Activated CD8-positive, alpha-beta T cell treated with anti-CD3 and anti-CD28 coated beads, Interleukin-2, amount 10 ng/mL, durations not matched to agents 7 days and 5 days (primary cell): Measurements from ENCODE around the gene AP1B1. TPM values are rescaled to one million over a fixed set of nuclear protein-coding genes. Genes with fewer than 3 reads are reported as not detected.
A peak's percentile ranks its signal among the peaks of the same experiment; 100 is the strongest.

Source experiments
- microRNA-seq: library from miRNA; unstranded; fragments of <30 nt; microRNA quantifications from one replicate; pipeline ENCODE4 v1.2.0, GENCODE V29; 2022
- total RNA-seq, 2 experiments: library from RNA; stranded (reverse); gene quantifications; one replicate each; pipeline ENCODE4 v1.2.3, GENCODE V29; 2021

Gene AP1B1
- total RNA-seq, 2 experiments from 2014 or later = 77.7 to 84.7 TPM

Small RNA genes within 50 kb of the gene (microRNA-seq; reads per million reads assigned to microRNA genes)
- 54.0 reads per million, percentile 50 among the genes with 10 or more reads in this experiment for gene MIR3653

Other genes with a start within 250 kb of the AP1B1 start
- gene EMID1, start 182.7 kb downstream of the AP1B1 start, total RNA-seq = not detected
- 10 to 100 TPM; 30.0 to 34.7 TPM for gene RHBDD3, start 120.6 kb downstream of the AP1B1 start, total RNA-seq
- 100 to 1,000 TPM; 323 to 326 TPM for gene EWSR1, start 120.3 kb downstream of the AP1B1 start, total RNA-seq
- 10 to 100 TPM; 10.9 to 11.4 TPM for gene GAS2L1, start 81.9 kb downstream of the AP1B1 start, total RNA-seq
- 1 to 10 TPM; 1.4 to 1.6 TPM for gene RASL10A, start 72.9 kb downstream of the AP1B1 start, total RNA-seq
- gene RFPL1, start 50.0 kb upstream of the AP1B1 start, total RNA-seq = not detected
- gene NEFH, start 91.6 kb upstream of the AP1B1 start, total RNA-seq = 1 to 10 TPM; 4.2 to 4.7 TPM
- 10 to 100 TPM; 53.1 to 60.7 TPM for gene THOC5, start 165.2 kb upstream of the AP1B1 start, total RNA-seq
- 10 to 100 TPM; 35.7 to 38.2 TPM for gene NIPSNAP1, start 192.5 kb upstream of the AP1B1 start, total RNA-seq
- 10 to 100 TPM; 60.6 to 61.2 TPM for gene NF2, start 215.1 kb upstream of the AP1B1 start, total RNA-seq